Pancreas (tissue), 10 donors: Measurements from ENCODE around the gene SPAM1. TPM values are rescaled to one million over a fixed set of nuclear protein-coding genes. Genes with fewer than 3 reads are reported as not detected.

Experiments
- ATAC-seq, 4 donors: fragments of 200-7000 bp; cut with Tn5 transposase; one replicate each; pipeline versions ENCODE4 v1.8.0 to v1.9.1; 2020; ENCODE audit warnings: mild to moderate bottlenecking in 4 of 4, moderate library complexity in 4 of 4
- DNase-seq, 6 donors: peaks; one replicate each; pipeline ENCODE4 v3.0.0-alpha.2; 2020
- FAIRE-seq: peaks from 2 replicates; lab custom pipeline; 2012; peaks lifted over from hg19 to GRCh38; lab: Jason Lieb, UNC
- H3K27ac ChIP-seq, 4 donors: fragments of 200-600 bp; sonication (generic); 1 replicate in 3 of 4; 2 replicates in 1 of 4; pipeline versions ENCODE4 v1.5.0 to v1.8.0; 2020
- H3K27me3 ChIP-seq, 4 donors: fragments of 200-600 bp; one replicate each; pipeline ENCODE4 v1.8.0; 2021
- H3K36me3 ChIP-seq, 3 donors: fragments of 200-600 bp; sonication (generic) in 1 of 3; one replicate each; pipeline versions ENCODE4 v1.5.0 to v1.8.0; 2020 to 2021
- H3K4me1 ChIP-seq, 3 donors: fragments of 200-600 bp; one replicate each; pipeline ENCODE4 v1.8.0; 2021
- H3K4me3 ChIP-seq, 4 donors: fragments of 200-600 bp; sonication (generic) in 2 of 4; one replicate each; pipeline versions ENCODE4 v1.5.0 to v1.8.0; 2020 to 2021
- H3K9me3 ChIP-seq, 4 donors: fragments of 200-600 bp; one replicate each; pipeline ENCODE4 v1.8.0; 2021
- CTCF ChIP-seq, 4 donors: fragments of 200-600 bp; sonication (generic) in 3 of 4; IDR thresholded peaks; one replicate each; pipeline versions ENCODE4 v1.5.0 to v1.8.0; 2021; ENCODE audit warnings: antibody characterized with exemption in 4 of 4
- WGBS, 2 donors: extraction: QIAGEN DNeasy Blood & Tissue Kit; methylation state at CpG; one replicate each; pipeline ENCODE4 v1.1.7; 2013; 5-methylcytosine and 5-hydroxymethylcytosine counted together
- intact Hi-C, 3 donors: fragments of 100-400 bp; cut with DNase I; formaldehyde crosslinking; loops; one replicate each; pipeline versions ENCODE4 v1.11.1 to v1.14.2; 2022
- polyA plus RNA-seq, 2 donors: library from polyadenylated mRNA; stranded (reverse); fragments of 200-250 nt; gene quantifications; one replicate each; pipeline ENCODE4 v1.2.3, GENCODE V29; 2013
- total RNA-seq, 6 donors: library from RNA; stranded (reverse); fragmentation: NEBNext Ultra II Directional in 4 of 6; extraction: Animal tissue kit (Norgen Biotek cat#: 25700) in 4 of 6; gene quantifications; one replicate each; pipeline versions ENCODE4 v1.2.1 to v1.2.4, GENCODE V29; 2021 to 2023
- donor health status: healthy with polysubstance abuse.
- donor health status: DM: no; HTN: no; CAD: no; lungs with moderate emphysema.
- donor health status: DM: no; HTN: no; CAD: no.
- donor health status: control.
- donor health status: control.
- donor health status: Bipolar disorder and iron deficiency.
- donor health status: DM: yes; HTN: yes; CAD: no.
- donor health status: DM: no; HTN: no; CAD: no.
- donor health status: DM: no; HTN: no; CAD: no.
- donor health status: DM: yes; HTN: yes; CAD: no.

SPAM1 gene
- total and polyA plus RNA-seq, 8 donors = 0.12 TPM; not detected in 7

- H3K4me3 ChIP-seq = no peak overlapping the region
- no peak for FAIRE-seq
- intact Hi-C loops = no loop called here
- 44 to 55% methylated on average over 1 of the region's 1 CpG for WGBS, 2 donors
- H3K27ac ChIP-seq = no peak overlapping the region
- H3K4me1 ChIP-seq = no peaks in the 10 kb centered on the region
- TF ChIP-seq CTCF (IDR thresholded peaks at IDR 0.05) = no peak
- H3K9me3 ChIP-seq = no peaks in the 10 kb centered on the region
- H3K36me3 ChIP-seq = no peaks in the 10 kb centered on the region
- DNase-seq = no peak
- no peak for ATAC-seq
- H3K27me3 ChIP-seq = no peaks in the 10 kb centered on the region
Observed at GRCh38 chr7:123935436-123936381, 10.7 kb downstream of the SPAM1 start.

- no peaks in the 10 kb centered on the region for H3K9me3 ChIP-seq
- DNase-seq (no peak), FAIRE-seq (no peak), ATAC-seq (no peak)
- H3K4me1 ChIP-seq = no peaks in the 10 kb centered on the region
- intact Hi-C loops = no loop called here
- H3K27me3 ChIP-seq = no peaks in the 10 kb centered on the region
- no peaks in the 10 kb centered on the region for H3K36me3 ChIP-seq
- no peak for TF ChIP-seq CTCF (IDR thresholded peaks at IDR 0.05)
- H3K27ac ChIP-seq = no peak overlapping the region
- no peak overlapping the region for H3K4me3 ChIP-seq
- WGBS, 2 donors = 56 to 66% methylated on average over 2 of the region's 2 CpGs
Observed at GRCh38 chr7:123936388-123936787, 11.3 kb downstream of the SPAM1 start.

- DNase-seq (no peak), FAIRE-seq (no peak), ATAC-seq (no peak)
- Histone ChIP-seq H3K36me3 (no peaks in the 10 kb centered on the region), H3K27ac (no peak overlapping the region), H3K9me3 (no peaks in the 10 kb centered on the region), H3K27me3 (no peaks in the 10 kb centered on the region), H3K4me3 (no peak overlapping the region), H3K4me1 (no peaks in the 10 kb centered on the region)
- intact Hi-C loops = no loop called here
- WGBS, 2 donors = 42 to 49% methylated on average over 3 of the region's 3 CpGs
- no peak for TF ChIP-seq CTCF (IDR thresholded peaks at IDR 0.05)
Observed at GRCh38 chr7:123939784-123940183, 14.7 kb downstream of the SPAM1 start.

- no peak for DNase-seq
- no peak for FAIRE-seq
- Histone ChIP-seq H3K4me3 (no peak overlapping the region), H3K9me3 (no peaks in the 10 kb centered on the region), H3K27ac (no peak overlapping the region), H3K4me1 (no peaks in the 10 kb centered on the region), H3K27me3 (no peaks in the 10 kb centered on the region), H3K36me3 (no peaks in the 10 kb centered on the region)
- 67 to 76% methylated on average over 3 of the region's 3 CpGs for WGBS, 2 donors
- no peak for TF ChIP-seq CTCF (IDR thresholded peaks at IDR 0.05)
- no peak for ATAC-seq
- intact Hi-C loops = no loop called here
Observed at GRCh38 chr7:123941391-123942180, 16.5 kb downstream of the SPAM1 start.
